Activated T-helper 1 cell treated with anti-CD3 and anti-CD28 coated beads, Interleukin-12 subunit alpha, Interleukin-12 subunit beta, Interleukin-2, Interleukin-4 antibody, amounts not matched to agents 30 ng/mL and 10 ng/mL and 1 ng/mL, durations not matched to agents 14 hours and 24 hours and 36 hours (primary cell): ENCODE measurements around the gene PPP2R3A. TPM values are rescaled to one million over a fixed set of nuclear protein-coding genes. Genes with fewer than 3 reads are reported as not detected.
"Not testable (repeated sequence)": the region's sequence is repeated elsewhere in the genome, so short reads cannot be mapped to it uniquely, and the experiment has no call there.

Experiments
- DNase-seq: peaks from one replicate; pipeline ENCODE4 v3.0.0; 2021; ENCODE audit warnings: low spot score
- H3K27ac Mint-ChIP-seq: one replicate; pipeline ENCODE4 v1.8.0; 2021; ENCODE audit warnings: mild to moderate bottlenecking, mixed read lengths
- H3K27me3 Mint-ChIP-seq: one replicate; pipeline ENCODE4 v1.8.0; 2022; ENCODE audit warnings: mild to moderate bottlenecking, moderate library complexity, mixed read lengths; ENCODE audit not compliant: insufficient read depth
- H3K36me3 Mint-ChIP-seq: one replicate; pipeline ENCODE4 v1.8.0; 2021; ENCODE audit warnings: low read depth, mixed read lengths
- H3K4me1 Mint-ChIP-seq: one replicate; pipeline ENCODE4 v1.8.0; 2021; ENCODE audit warnings: low read depth, mixed read lengths
- H3K4me3 Mint-ChIP-seq: one replicate; pipeline ENCODE4 v1.8.0; 2021; ENCODE audit warnings: mild to moderate bottlenecking, moderate library complexity, mixed read lengths
- H3K9me3 Mint-ChIP-seq: one replicate; pipeline ENCODE4 v1.8.0; 2021; ENCODE audit warnings: mixed read lengths
- intact Hi-C: fragments of 100-400 bp; cut with micrococcal nuclease; formaldehyde crosslinking; loops from one replicate; pipeline ENCODE4 v1.15.1; 2024
- total RNA-seq: library from RNA; stranded (reverse); gene quantifications from 2 replicates; pipeline ENCODE4 v1.2.3, GENCODE V29; 2022

The PPP2R3A gene
- total RNA-seq: 0.15 TPM in 1 of 2 replicates, not detected in the other

GRCh38 chr3:135965506-135966270 lies at the start of gene PPP2R3A:
Gene PPP2R3A, plus strand, starts transcription at chr3:135965728. Its CDS starts 35,771 bp downstream, at chr3:136001499.
- Mint-ChIP-seq H3K27ac (no peak within 1 kb of the TSS), H3K27me3 (peaks cover 35% of the 10 kb centered on the region), H3K36me3 (no peaks in the 10 kb centered on the region), H3K4me3 (peak within 1 kb of the TSS; percentile 75), H3K9me3 (peaks cover 10% of the 10 kb centered on the region), H3K4me1 (peaks cover 5% of the 10 kb centered on the region)
- intact Hi-C loops: loop anchor here (2.0 kb wide), 2 partner anchors 231 to 1171 kb away; partner anchors contain the start of genes EPHB1 and MSL2
- peak; percentile 58 for DNase-seq

- H3K27ac Mint-ChIP-seq: no peak overlapping the region
- H3K4me3 Mint-ChIP-seq: no peak overlapping the region
- no peaks in the 10 kb centered on the region for H3K4me1 Mint-ChIP-seq
- no peaks in the 10 kb centered on the region for H3K9me3 Mint-ChIP-seq
- DNase-seq: no peak
- H3K36me3 Mint-ChIP-seq: no peaks in the 10 kb centered on the region
- intact Hi-C loops: no loop called here
- peaks cover 8% of the 10 kb centered on the region for H3K27me3 Mint-ChIP-seq
Observed at GRCh38 chr3:135916310-135916709, 49.2 kb upstream of the PPP2R3A start.

GRCh38 chr3:135917076-135917475 lies 48.5 kb upstream of the PPP2R3A start:
- Mint-ChIP-seq H3K27me3 (peaks cover 8% of the 10 kb centered on the region), H3K4me3 (no peak overlapping the region), H3K9me3 (no peaks in the 10 kb centered on the region), H3K36me3 (no peaks in the 10 kb centered on the region), H3K27ac (no peak overlapping the region), H3K4me1 (no peaks in the 10 kb centered on the region)
- intact Hi-C loops: no loop called here
- DNase-seq: no peak

GRCh38 chr3:135917927-135918597 lies 47.5 kb upstream of the PPP2R3A start:
- Mint-ChIP-seq H3K4me1 (no peaks in the 10 kb centered on the region), H3K27me3 (peaks cover 8% of the 10 kb centered on the region), H3K27ac (no peak overlapping the region), H3K9me3 (no peaks in the 10 kb centered on the region), H3K36me3 (no peaks in the 10 kb centered on the region), H3K4me3 (no peak overlapping the region)
- DNase-seq: no peak
- intact Hi-C loops: loop anchor here (2.0 kb wide), 1 partner anchor 125 kb away; no protein-coding TSS in a partner anchor

GRCh38 chr3:135918600-135918999 lies 46.9 kb upstream of the PPP2R3A start:
- no peaks in the 10 kb centered on the region for H3K36me3 Mint-ChIP-seq
- no peaks in the 10 kb centered on the region for H3K4me1 Mint-ChIP-seq
- no peak overlapping the region for H3K27ac Mint-ChIP-seq
- H3K4me3 Mint-ChIP-seq: no peak overlapping the region
- no peak for DNase-seq
- peaks cover 8% of the 10 kb centered on the region for H3K27me3 Mint-ChIP-seq
- H3K9me3 Mint-ChIP-seq: no peaks in the 10 kb centered on the region
- intact Hi-C loops: loop anchor here (2.0 kb wide), 1 partner anchor 124 kb away; no protein-coding TSS in a partner anchor

- Mint-ChIP-seq H3K27me3 (peaks cover 10% of the 10 kb centered on the region), H3K36me3 (no peaks in the 10 kb centered on the region), H3K27ac (no peak overlapping the region), H3K4me1 (no peaks in the 10 kb centered on the region), H3K4me3 (no peak overlapping the region), H3K9me3 (no peaks in the 10 kb centered on the region)
- DNase-seq: no peak
- intact Hi-C loops: no loop called here
Observed at GRCh38 chr3:135920275-135920674, 45.3 kb upstream of the PPP2R3A start.

GRCh38 chr3:135922903-135923250 lies 42.7 kb upstream of the PPP2R3A start:
- Mint-ChIP-seq H3K4me1 (no peaks in the 10 kb centered on the region), H3K27ac (no peak overlapping the region), H3K9me3 (no peaks in the 10 kb centered on the region), H3K36me3 (no peaks in the 10 kb centered on the region), H3K27me3 (peaks cover 5% of the 10 kb centered on the region), H3K4me3 (no peak overlapping the region)
- no peak for DNase-seq
- intact Hi-C loops: no loop called here

- H3K4me1 Mint-ChIP-seq: no peaks in the 10 kb centered on the region
- H3K36me3 Mint-ChIP-seq: no peaks in the 10 kb centered on the region
- peaks cover 3% of the 10 kb centered on the region for H3K27me3 Mint-ChIP-seq
- DNase-seq: no peak
- intact Hi-C loops: no loop called here
- no peak overlapping the region for H3K4me3 Mint-ChIP-seq
- no peaks in the 10 kb centered on the region for H3K9me3 Mint-ChIP-seq
- no peak overlapping the region for H3K27ac Mint-ChIP-seq
Observed at GRCh38 chr3:135924506-135924905, 41.0 kb upstream of the PPP2R3A start.

- Mint-ChIP-seq H3K4me1 (no peaks in the 10 kb centered on the region), H3K4me3 (no peak overlapping the region), H3K27ac (no peak overlapping the region), H3K27me3 (peaks cover 4% of the 10 kb centered on the region), H3K9me3 (no peaks in the 10 kb centered on the region), H3K36me3 (no peaks in the 10 kb centered on the region)
- intact Hi-C loops: no loop called here
- no peak for DNase-seq
Observed at GRCh38 chr3:135926664-135927063, 38.9 kb upstream of the PPP2R3A start.

- H3K4me1 Mint-ChIP-seq: no peaks in the 10 kb centered on the region
- no peak for DNase-seq
- intact Hi-C loops: no loop called here
- H3K27ac Mint-ChIP-seq: no peak overlapping the region
- H3K27me3 Mint-ChIP-seq: peaks cover 4% of the 10 kb centered on the region
- H3K4me3 Mint-ChIP-seq: no peak overlapping the region
- no peaks in the 10 kb centered on the region for H3K36me3 Mint-ChIP-seq
- H3K9me3 Mint-ChIP-seq: no peaks in the 10 kb centered on the region
Observed at GRCh38 chr3:135927155-135927554, 38.4 kb upstream of the PPP2R3A start.

GRCh38 chr3:135929670-135930069 lies 35.9 kb upstream of the PPP2R3A start:
- Mint-ChIP-seq H3K36me3 (no peaks in the 10 kb centered on the region), H3K27ac (no peak overlapping the region), H3K4me1 (no peaks in the 10 kb centered on the region), H3K27me3 (peaks cover 2% of the 10 kb centered on the region), H3K9me3 (no peaks in the 10 kb centered on the region), H3K4me3 (no peak overlapping the region)
- intact Hi-C loops: no loop called here
- DNase-seq: no peak

GRCh38 chr3:135930255-135930654 lies 35.3 kb upstream of the PPP2R3A start:
- no peaks in the 10 kb centered on the region for H3K4me1 Mint-ChIP-seq
- no peak overlapping the region for H3K4me3 Mint-ChIP-seq
- intact Hi-C loops: no loop called here
- no peak overlapping the region for H3K27ac Mint-ChIP-seq
- peaks cover 2% of the 10 kb centered on the region for H3K27me3 Mint-ChIP-seq
- no peak for DNase-seq
- no peaks in the 10 kb centered on the region for H3K9me3 Mint-ChIP-seq
- no peaks in the 10 kb centered on the region for H3K36me3 Mint-ChIP-seq

- H3K27ac Mint-ChIP-seq, H3K9me3 Mint-ChIP-seq, H3K36me3 Mint-ChIP-seq, DNase-seq, H3K4me1 Mint-ChIP-seq, H3K27me3 Mint-ChIP-seq, intact Hi-C loops, H3K4me3 Mint-ChIP-seq: not testable (repeated sequence)
Observed at GRCh38 chr3:135935171-135935570, 30.4 kb upstream of the PPP2R3A start.
